Embryonic facial prominence (tissue), 1 donor: ENCODE results near the gene IGFBP4.
"Not testable (repeated sequence)": the region's sequence is repeated elsewhere in the genome, so short reads cannot be mapped to it uniquely, and the experiment has no call there.

ENCODE experiments used
- DNase-seq: peaks from one replicate; pipeline ENCODE4 v3.0.0-alpha.2; 2016; ENCODE audit errors: extremely low spot score

The IGFBP4 gene

GRCh38 chr17:40443196-40443987 lies at the start of gene IGFBP4:
IGFBP4 (plus strand) TSS chr17:40443450; CDS start chr17:40443736, 286 bp downstream.
- no peak for DNase-seq

GRCh38 chr17:40399185-40399584 lies 44.1 kb upstream of the IGFBP4 start:
- DNase-seq, result peak; percentile 24

- no peak for DNase-seq
These were observed 40.6 kb upstream of the IGFBP4 start for GRCh38 chr17:40402668-40403067.

- no peak for DNase-seq
These were observed 39.2 kb upstream of the IGFBP4 start for GRCh38 chr17:40404003-40404402.

GRCh38 chr17:40407460-40407859 lies 35.8 kb upstream of the IGFBP4 start:
- no peak for DNase-seq

- DNase-seq, result not testable (repeated sequence)
These were observed 33.7 kb upstream of the IGFBP4 start for GRCh38 chr17:40409540-40409939.

GRCh38 chr17:40410082-40410481 lies 33.2 kb upstream of the IGFBP4 start:
- no peak for DNase-seq

- no peak for DNase-seq
These were observed 31.4 kb upstream of the IGFBP4 start for GRCh38 chr17:40411821-40412220.

GRCh38 chr17:40412880-40413279 lies 30.4 kb upstream of the IGFBP4 start:
- DNase-seq, result no peak

GRCh38 chr17:40414312-40414711 lies 28.9 kb upstream of the IGFBP4 start:
- DNase-seq, result not testable (repeated sequence)

GRCh38 chr17:40415390-40415789 lies 27.9 kb upstream of the IGFBP4 start:
- no peak for DNase-seq

GRCh38 chr17:40416671-40417070 lies 26.6 kb upstream of the IGFBP4 start:
- DNase-seq, result no peak

- DNase-seq, result no peak
These were observed 26.0 kb upstream of the IGFBP4 start for GRCh38 chr17:40417258-40417608.

GRCh38 chr17:40417609-40418427 lies 25.4 kb upstream of the IGFBP4 start, which contains the start of gene TOP2A:
TOP2A (minus strand) TSS chr17:40417896; CDS start chr17:40417791, 105 bp downstream.
- DNase-seq, result peak; percentile 100

GRCh38 chr17:40418428-40418706 lies 24.9 kb upstream of the IGFBP4 start:
- no peak for DNase-seq

- DNase-seq, result no peak
These were observed 23.5 kb upstream of the IGFBP4 start for GRCh38 chr17:40419559-40420331.

- no peak for DNase-seq
These were observed 20.1 kb upstream of the IGFBP4 start for GRCh38 chr17:40422990-40423633.

- DNase-seq, result no peak
These were observed 17.5 kb upstream of the IGFBP4 start for GRCh38 chr17:40425741-40426140.

- DNase-seq, result no peak
These were observed 16.2 kb upstream of the IGFBP4 start for GRCh38 chr17:40427002-40427491.

GRCh38 chr17:40430272-40431230 lies 12.7 kb upstream of the IGFBP4 start:
- DNase-seq, result no peak

GRCh38 chr17:40431231-40431602 lies 12.0 kb upstream of the IGFBP4 start:
- no peak for DNase-seq
